Liver (tissue), 9 donors: ENCODE results near the gene WDR7. TPM values are rescaled to one million over a fixed set of nuclear protein-coding genes. Genes with fewer than 3 reads are reported as not detected.

Experiments used
- DNase-seq: peaks from one replicate; pipeline ENCODE4 v3.0.0-alpha.2; 2017; ENCODE audit warnings: low spot score
- H3K27ac ChIP-seq, 2 donors: one replicate each; pipeline ENCODE4 v1.7.0; 2013; ENCODE audit warnings: inconsistent platforms in 2 of 2, low read length in 2 of 2, control low read depth in 1 of 2, low read depth in 1 of 2, mild to moderate bottlenecking in 1 of 2
- H3K27me3 ChIP-seq, 4 donors: one replicate each; pipeline versions ENCODE4 v1.6.1 to v1.7.0; 2013; ENCODE audit warnings: low read length in 3 of 4, inconsistent platforms in 1 of 4, mild to moderate bottlenecking in 1 of 4, moderate library complexity in 1 of 4; ENCODE audit not compliant: control insufficient read depth in 4 of 4, insufficient read depth in 4 of 4
- H3K36me3 ChIP-seq, 4 donors: one replicate each; pipeline versions ENCODE4 v1.6.1 to v1.7.0; 2013; ENCODE audit warnings: low read length in 3 of 4, mild to moderate bottlenecking in 3 of 4, low read depth in 1 of 4, moderate library complexity in 1 of 4; ENCODE audit not compliant: control insufficient read depth in 4 of 4, insufficient read depth in 3 of 4
- H3K4me1 ChIP-seq, 4 donors: one replicate each; pipeline versions ENCODE4 v1.6.1 to v1.7.0; 2013; ENCODE audit warnings: low read length in 3 of 4, mild to moderate bottlenecking in 3 of 4, moderate library complexity in 1 of 4; ENCODE audit not compliant: control insufficient read depth in 4 of 4, insufficient read depth in 4 of 4
- H3K4me3 ChIP-seq, 3 donors: one replicate each; pipeline versions ENCODE4 v1.6.1 to v1.7.0; 2013; ENCODE audit warnings: low read length in 3 of 3, control low read depth in 1 of 3, low read depth in 1 of 3, mild to moderate bottlenecking in 1 of 3
- H3K9ac ChIP-seq, 2 donors: one replicate each; pipeline ENCODE4 v1.7.0; 2013; ENCODE audit warnings: low read length in 2 of 2, mild to moderate bottlenecking in 2 of 2, moderate library complexity in 2 of 2, control low read depth in 1 of 2, low read depth in 1 of 2
- H3K9me3 ChIP-seq, 4 donors: one replicate each; pipeline versions ENCODE4 v1.6.1 to v1.7.0; 2013; ENCODE audit warnings: low read length in 3 of 4; ENCODE audit not compliant: control insufficient read depth in 4 of 4
- EGR1 ChIP-seq, 2 donors: IDR thresholded peaks; 2 replicates each; pipeline ENCODE4 v1.6.1; 2016 to 2018; ENCODE audit warnings: antibody characterized with exemption in 2 of 2, low read depth in 2 of 2
- FOXA1 ChIP-seq: IDR thresholded peaks from 2 replicates; pipeline ENCODE4 v1.6.1; 2016; ENCODE audit warnings: antibody characterized with exemption
- FOXA2 ChIP-seq: IDR thresholded peaks from 2 replicates; pipeline ENCODE4 v1.6.1; 2016; ENCODE audit warnings: antibody characterized with exemption
- GABPA ChIP-seq, 2 donors: IDR thresholded peaks in 1 of 2; conservative IDR thresholded peaks in 1 of 2; 2 replicates each; pipeline ENCODE4 v1.6.1; 2016; ENCODE audit warnings: antibody characterized with exemption in 2 of 2, mild to moderate bottlenecking in 1 of 2, moderate library complexity in 1 of 2
- HNF4A ChIP-seq, 2 donors: conservative IDR thresholded peaks; 2 replicates each; pipeline ENCODE4 v1.6.1; 2016; ENCODE audit warnings: antibody characterized with exemption in 2 of 2, mild to moderate bottlenecking in 2 of 2
- HNF4G ChIP-seq: IDR thresholded peaks from 2 replicates; pipeline ENCODE4 v1.6.1; 2016; ENCODE audit warnings: antibody characterized with exemption
- JUND ChIP-seq, 2 donors: IDR thresholded peaks; 2 replicates each; pipeline ENCODE4 v1.6.1; 2016; ENCODE audit warnings: antibody characterized with exemption in 2 of 2
- NR2F2 ChIP-seq: IDR thresholded peaks from 2 replicates; pipeline ENCODE4 v1.6.1; 2016; ENCODE audit warnings: antibody characterized with exemption
- RAD21 ChIP-seq, 2 donors: IDR thresholded peaks; 2 replicates each; pipeline ENCODE4 v1.6.1; 2016; ENCODE audit warnings: antibody characterized with exemption in 2 of 2, mild to moderate bottlenecking in 2 of 2
- RXRA ChIP-seq, 2 donors: IDR thresholded peaks; 2 replicates each; pipeline ENCODE4 v1.6.1; 2017 to 2018; ENCODE audit warnings: antibody characterized with exemption in 2 of 2, mild to moderate bottlenecking in 1 of 2
- SP1 ChIP-seq: IDR thresholded peaks from 2 replicates; pipeline ENCODE4 v1.6.1; 2018; ENCODE audit warnings: antibody characterized with exemption, mild to moderate bottlenecking
- TAF1 ChIP-seq: conservative IDR thresholded peaks from 2 replicates; pipeline ENCODE4 v1.6.1; 2016; ENCODE audit warnings: antibody characterized with exemption, mild to moderate bottlenecking
- YY1 ChIP-seq: IDR thresholded peaks from 2 replicates; pipeline ENCODE4 v1.6.1; 2016; ENCODE audit warnings: antibody characterized with exemption, mild to moderate bottlenecking
- WGBS: extraction: QIAGEN DNeasy Blood & Tissue Kit; methylation state at CpG from one replicate; pipeline ENCODE4 v1.1.7; 2013; 5-methylcytosine and 5-hydroxymethylcytosine counted together
- polyA plus RNA-seq, 2 donors: library from polyadenylated mRNA; stranded (reverse) in 1 of 2; unstranded in 1 of 2; fragments of 200-250 nt in 1 of 2; fragments of >200 nt in 1 of 2; fragmentation: Nextera tagmentation in 1 of 2; extraction: Ambion mirVana in 1 of 2; gene quantifications; one replicate each; pipeline versions ENCODE4 v1.2.1 to v1.2.3, GENCODE V29; 2013 to 2015
- total RNA-seq, 2 donors: library from RNA; depleted of rRNA; stranded (reverse); fragments of >200 nt; gene quantifications; one replicate each; pipeline ENCODE4 v1.2.3, GENCODE V29; 2014
- TF ChIP-seq, protein P1 (sequence below): IDR thresholded peaks from 2 replicates; pipeline ENCODE4 v1.6.1; 2016; ENCODE audit warnings: antibody characterized with exemption
- TF ChIP-seq, protein P2 (sequence below): fragments of 150-350 bp; IDR thresholded peaks from 2 replicates; pipeline ENCODE4 v1.5.1; 2017; ENCODE audit warnings: improper control_type of control experiment, low read depth, low read length; ENCODE audit not compliant: missing input control
- TF ChIP-seq, protein P3 (sequence below): IDR thresholded peaks from 2 replicates; pipeline ENCODE4 v1.6.1; 2016; ENCODE audit warnings: antibody characterized with exemption, mild to moderate bottlenecking
- TF ChIP-seq, protein P4 (sequence below): IDR thresholded peaks from 2 replicates; pipeline ENCODE4 v1.6.1; 2016; ENCODE audit warnings: antibody characterized with exemption
- TF ChIP-seq, protein P5 (sequence below): IDR thresholded peaks from 2 replicates; pipeline ENCODE4 v1.6.1; 2016; ENCODE audit warnings: antibody characterized with exemption
- donor health status: healthy.
- donor health status: healthy.
- donor health status: healthy.
- donor health status: healthy.
- donor health status: healthy.

The WDR7 gene
- total and polyA plus RNA-seq, 4 donors, result 4.5 to 26.6 (median 13.2) TPM

DNA sequence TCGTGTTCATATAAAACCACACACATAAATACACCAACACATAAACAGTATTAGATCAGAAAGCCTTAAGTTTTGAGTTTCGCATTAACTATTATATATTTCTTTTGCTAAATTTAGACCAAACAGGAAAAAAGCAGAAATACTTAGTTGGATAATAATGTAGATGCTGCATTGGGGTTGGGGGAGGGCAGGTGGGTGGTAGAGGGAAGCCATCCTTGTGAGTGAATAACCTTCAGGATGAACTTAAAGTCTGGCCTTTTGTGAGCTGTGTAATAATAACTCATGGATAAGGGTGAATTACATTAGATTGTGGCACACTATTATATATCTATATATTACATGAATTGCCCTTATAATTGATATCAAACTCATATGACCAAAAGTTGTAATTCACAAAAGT lies 174.7 kb downstream of the WDR7 start:
- no peak for DNase-seq
- Histone ChIP-seq H3K27me3 (no peaks in the 10 kb centered on the region), H3K36me3 (no peaks in the 10 kb centered on the region), H3K9me3 (no peaks in the 10 kb centered on the region), H3K4me1 (no peaks in the 10 kb centered on the region), H3K4me3 (no peak overlapping the region), H3K9ac (no peak overlapping the region), H3K27ac (no peak overlapping the region)
- TF ChIP-seq JUND (IDR thresholded peaks at IDR 0.05) (no peak), YY1 (no peak), RXRA (IDR thresholded peaks at IDR 0.05) (no peak), HNF4A (conservative IDR thresholded peaks at IDR 0.05) (no peak), GABPA (IDR thresholded peaks at IDR 0.05 in 1 of 2, conservative IDR thresholded peaks at IDR 0.05 in 1 of 2) (no peak), RAD21 (IDR thresholded peaks at IDR 0.05) (no peak), TAF1 (no peak), FOXA2 (no peak), EGR1 (IDR thresholded peaks at IDR 0.05; ENCODE audit: low read depth in 2 of 2) (no peak), NR2F2 (no peak), SP1 (no peak), HNF4G (no peak), FOXA1 (no peak)
- TF ChIP-seq, protein P1, sequence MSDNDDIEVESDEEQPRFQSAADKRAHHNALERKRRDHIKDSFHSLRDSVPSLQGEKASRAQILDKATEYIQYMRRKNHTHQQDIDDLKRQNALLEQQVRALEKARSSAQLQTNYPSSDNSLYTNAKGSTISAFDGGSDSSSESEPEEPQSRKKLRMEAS, result no peak
- TF ChIP-seq, protein P2, sequence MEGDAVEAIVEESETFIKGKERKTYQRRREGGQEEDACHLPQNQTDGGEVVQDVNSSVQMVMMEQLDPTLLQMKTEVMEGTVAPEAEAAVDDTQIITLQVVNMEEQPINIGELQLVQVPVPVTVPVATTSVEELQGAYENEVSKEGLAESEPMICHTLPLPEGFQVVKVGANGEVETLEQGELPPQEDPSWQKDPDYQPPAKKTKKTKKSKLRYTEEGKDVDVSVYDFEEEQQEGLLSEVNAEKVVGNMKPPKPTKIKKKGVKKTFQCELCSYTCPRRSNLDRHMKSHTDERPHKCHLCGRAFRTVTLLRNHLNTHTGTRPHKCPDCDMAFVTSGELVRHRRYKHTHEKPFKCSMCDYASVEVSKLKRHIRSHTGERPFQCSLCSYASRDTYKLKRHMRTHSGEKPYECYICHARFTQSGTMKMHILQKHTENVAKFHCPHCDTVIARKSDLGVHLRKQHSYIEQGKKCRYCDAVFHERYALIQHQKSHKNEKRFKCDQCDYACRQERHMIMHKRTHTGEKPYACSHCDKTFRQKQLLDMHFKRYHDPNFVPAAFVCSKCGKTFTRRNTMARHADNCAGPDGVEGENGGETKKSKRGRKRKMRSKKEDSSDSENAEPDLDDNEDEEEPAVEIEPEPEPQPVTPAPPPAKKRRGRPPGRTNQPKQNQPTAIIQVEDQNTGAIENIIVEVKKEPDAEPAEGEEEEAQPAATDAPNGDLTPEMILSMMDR, result no peak
- TF ChIP-seq, protein P3, sequence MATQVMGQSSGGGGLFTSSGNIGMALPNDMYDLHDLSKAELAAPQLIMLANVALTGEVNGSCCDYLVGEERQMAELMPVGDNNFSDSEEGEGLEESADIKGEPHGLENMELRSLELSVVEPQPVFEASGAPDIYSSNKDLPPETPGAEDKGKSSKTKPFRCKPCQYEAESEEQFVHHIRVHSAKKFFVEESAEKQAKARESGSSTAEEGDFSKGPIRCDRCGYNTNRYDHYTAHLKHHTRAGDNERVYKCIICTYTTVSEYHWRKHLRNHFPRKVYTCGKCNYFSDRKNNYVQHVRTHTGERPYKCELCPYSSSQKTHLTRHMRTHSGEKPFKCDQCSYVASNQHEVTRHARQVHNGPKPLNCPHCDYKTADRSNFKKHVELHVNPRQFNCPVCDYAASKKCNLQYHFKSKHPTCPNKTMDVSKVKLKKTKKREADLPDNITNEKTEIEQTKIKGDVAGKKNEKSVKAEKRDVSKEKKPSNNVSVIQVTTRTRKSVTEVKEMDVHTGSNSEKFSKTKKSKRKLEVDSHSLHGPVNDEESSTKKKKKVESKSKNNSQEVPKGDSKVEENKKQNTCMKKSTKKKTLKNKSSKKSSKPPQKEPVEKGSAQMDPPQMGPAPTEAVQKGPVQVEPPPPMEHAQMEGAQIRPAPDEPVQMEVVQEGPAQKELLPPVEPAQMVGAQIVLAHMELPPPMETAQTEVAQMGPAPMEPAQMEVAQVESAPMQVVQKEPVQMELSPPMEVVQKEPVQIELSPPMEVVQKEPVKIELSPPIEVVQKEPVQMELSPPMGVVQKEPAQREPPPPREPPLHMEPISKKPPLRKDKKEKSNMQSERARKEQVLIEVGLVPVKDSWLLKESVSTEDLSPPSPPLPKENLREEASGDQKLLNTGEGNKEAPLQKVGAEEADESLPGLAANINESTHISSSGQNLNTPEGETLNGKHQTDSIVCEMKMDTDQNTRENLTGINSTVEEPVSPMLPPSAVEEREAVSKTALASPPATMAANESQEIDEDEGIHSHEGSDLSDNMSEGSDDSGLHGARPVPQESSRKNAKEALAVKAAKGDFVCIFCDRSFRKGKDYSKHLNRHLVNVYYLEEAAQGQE, result no peak
- TF ChIP-seq, protein P4, sequence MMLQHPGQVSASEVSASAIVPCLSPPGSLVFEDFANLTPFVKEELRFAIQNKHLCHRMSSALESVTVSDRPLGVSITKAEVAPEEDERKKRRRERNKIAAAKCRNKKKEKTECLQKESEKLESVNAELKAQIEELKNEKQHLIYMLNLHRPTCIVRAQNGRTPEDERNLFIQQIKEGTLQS, result no peak
- TF ChIP-seq, protein P5, sequence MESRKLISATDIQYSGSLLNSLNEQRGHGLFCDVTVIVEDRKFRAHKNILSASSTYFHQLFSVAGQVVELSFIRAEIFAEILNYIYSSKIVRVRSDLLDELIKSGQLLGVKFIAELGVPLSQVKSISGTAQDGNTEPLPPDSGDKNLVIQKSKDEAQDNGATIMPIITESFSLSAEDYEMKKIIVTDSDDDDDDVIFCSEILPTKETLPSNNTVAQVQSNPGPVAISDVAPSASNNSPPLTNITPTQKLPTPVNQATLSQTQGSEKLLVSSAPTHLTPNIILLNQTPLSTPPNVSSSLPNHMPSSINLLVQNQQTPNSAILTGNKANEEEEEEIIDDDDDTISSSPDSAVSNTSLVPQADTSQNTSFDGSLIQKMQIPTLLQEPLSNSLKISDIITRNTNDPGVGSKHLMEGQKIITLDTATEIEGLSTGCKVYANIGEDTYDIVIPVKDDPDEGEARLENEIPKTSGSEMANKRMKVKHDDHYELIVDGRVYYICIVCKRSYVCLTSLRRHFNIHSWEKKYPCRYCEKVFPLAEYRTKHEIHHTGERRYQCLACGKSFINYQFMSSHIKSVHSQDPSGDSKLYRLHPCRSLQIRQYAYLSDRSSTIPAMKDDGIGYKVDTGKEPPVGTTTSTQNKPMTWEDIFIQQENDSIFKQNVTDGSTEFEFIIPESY, result no peak
- WGBS, result 88% methylated on average over 2 of the region's 2 CpGs
